GM19438 (cell line): ENCODE results near the gene ZNF764.
"Not testable (repeated sequence)": the region's sequence is repeated elsewhere in the genome, so short reads cannot be mapped to it uniquely, and the experiment has no call there.

ENCODE experiments used
- ATAC-seq: cut with Tn5 transposase; IDR thresholded peaks from one replicate; pipeline ENCODE4 v1.9.1; 2021; ENCODE audit warnings: low read depth; ENCODE audit not compliant: unreplicated experiment

The ZNF764 gene

GRCh38 chr16:30551781-30552180 is 6.4 kb downstream of the ZNF764 start:
- ATAC-seq: no peak

GRCh38 chr16:30548416-30549253 is 9.5 kb downstream of the ZNF764 start:
- no peak for ATAC-seq

GRCh38 chr16:30546115-30546514 is 12.1 kb downstream of the ZNF764 start:
- ATAC-seq: no peak

- no peak for ATAC-seq
Observed at GRCh38 chr16:30543067-30543466, 15.1 kb downstream of the ZNF764 start.

- no peak for ATAC-seq
Observed at GRCh38 chr16:30541502-30542329, 16.5 kb downstream of the ZNF764 start.

GRCh38 chr16:30540916-30541464 is 17.2 kb downstream of the ZNF764 start:
- ATAC-seq: not testable (repeated sequence)

GRCh38 chr16:30539986-30540526 is 18.1 kb downstream of the ZNF764 start:
- ATAC-seq: not testable (repeated sequence)

- no peak for ATAC-seq
Observed at GRCh38 chr16:30539000-30539964, 18.9 kb downstream of the ZNF764 start.

- ATAC-seq: not testable (repeated sequence)
Observed at GRCh38 chr16:30536391-30537024, 21.7 kb downstream of the ZNF764 start.

- ATAC-seq: no peak
Observed at GRCh38 chr16:30535777-30536190, 22.4 kb downstream of the ZNF764 start.

- ATAC-seq: peak; percentile 29
Observed at GRCh38 chr16:30535106-30535776, 22.9 kb downstream of the ZNF764 start.

- peak; percentile 73 for ATAC-seq
Observed at GRCh38 chr16:30534368-30535105, 23.6 kb downstream of the ZNF764 start, which contains the start of gene ZNF747. ZNF747 (minus strand) TSS chr16:30534858; CDS start chr16:30534679, 179 bp downstream.

GRCh38 chr16:30533748-30534367 is 24.3 kb downstream of the ZNF764 start:
- no peak for ATAC-seq

- ATAC-seq: no peak
Observed at GRCh38 chr16:30533146-30533522, 25.0 kb downstream of the ZNF764 start.

GRCh38 chr16:30532285-30533145 is 25.7 kb downstream of the ZNF764 start:
- no peak for ATAC-seq

- no peak for ATAC-seq
Observed at GRCh38 chr16:30530163-30531037, 27.8 kb downstream of the ZNF764 start.
